Right atrium auricular region (tissue), 2 donors: Measurements from ENCODE around the gene PADI4. TPM values are rescaled to one million over a fixed set of nuclear protein-coding genes. Genes with fewer than 3 reads are reported as not detected.
"Not testable (repeated sequence)": the region's sequence is repeated elsewhere in the genome, so short reads cannot be mapped to it uniquely, and the experiment has no call there.

ENCODE experiments used
- DNase-seq: peaks from one replicate; pipeline ENCODE4 v3.0.0-alpha.2; 2019; ENCODE audit warnings: low spot score
- H3K27ac ChIP-seq, 2 donors: fragments of 200-600 bp; sonication (generic); 1 replicate in 1 of 2; 2 replicates in 1 of 2; pipeline ENCODE4 v1.5.1; 2016 to 2019
- H3K27me3 ChIP-seq, 2 donors: fragments of 200-600 bp; sonication (generic); one replicate each; pipeline versions ENCODE4 v1.5.1 to v1.6.0; 2017 to 2019
- H3K36me3 ChIP-seq: fragments of 200-600 bp; sonication (generic); one replicate; pipeline ENCODE4 v1.5.1; 2016
- H3K4me1 ChIP-seq, 2 donors: fragments of 200-600 bp; sonication (generic); one replicate each; pipeline versions ENCODE4 v1.5.1 to v1.6.0; 2017 to 2019
- H3K4me3 ChIP-seq, 2 donors: fragments of 200-600 bp; sonication (generic); 1 replicate in 1 of 2; 2 replicates in 1 of 2; pipeline ENCODE4 v1.5.1; 2017 to 2019; ENCODE audit warnings: mild to moderate bottlenecking in 1 of 2, moderate library complexity in 1 of 2
- H3K9me3 ChIP-seq, 2 donors: fragments of 200-600 bp; sonication (generic); one replicate each; pipeline ENCODE4 v1.5.1; 2019
- CTCF ChIP-seq, 2 donors: fragments of 200-600 bp; sonication (generic); IDR thresholded peaks; one replicate each; pipeline ENCODE4 v1.5.1; 2019; ENCODE audit warnings: antibody characterized with exemption in 2 of 2
- total RNA-seq, 2 donors: library from RNA; depleted of rRNA; stranded (reverse); fragments of >200 nt; gene quantifications; one replicate each; pipeline ENCODE4 v1.1.0, GENCODE V29; 2016

The PADI4 gene
- total RNA-seq, 2 donors from 2014 or later = 0.19 to 0.31 TPM

DNA sequence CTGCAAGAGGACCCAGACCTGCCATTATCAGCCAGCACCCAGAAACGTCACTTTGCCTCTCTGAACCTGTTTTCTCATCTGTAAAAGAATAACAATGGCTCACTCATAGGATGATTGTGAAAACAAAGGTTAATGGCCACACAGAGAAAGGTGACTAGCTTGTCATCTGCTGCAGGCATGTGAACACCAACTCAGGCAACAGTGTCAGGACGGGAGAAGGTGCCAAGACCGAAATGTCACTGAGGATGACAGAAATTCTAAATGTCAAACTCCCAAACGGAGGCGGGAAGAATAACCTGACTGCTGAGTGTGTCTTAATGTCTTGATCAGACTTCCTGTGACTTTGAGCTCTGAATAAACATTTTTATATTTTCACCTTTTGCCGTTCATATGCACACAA, 10.3 kb downstream of the PADI4 start:
- no peak for DNase-seq
- Histone ChIP-seq H3K27me3 (no peaks in the 10 kb centered on the region), H3K4me3 (no peak overlapping the region), H3K9me3 (peaks cover 0 to 7% of the 10 kb centered on the region in 2 donors), H3K4me1 (no peaks in the 10 kb centered on the region), H3K36me3 (no peaks in the 10 kb centered on the region), H3K27ac (no peak overlapping the region)
- TF ChIP-seq CTCF (IDR thresholded peaks at IDR 0.05) = no peak

GRCh38 chr1:17319561-17320350, 11.8 kb downstream of the PADI4 start:
- H3K36me3 ChIP-seq = no peaks in the 10 kb centered on the region
- H3K4me1 ChIP-seq = no peaks in the 10 kb centered on the region
- no peaks in the 10 kb centered on the region for H3K27me3 ChIP-seq
- DNase-seq = no peak
- no peak overlapping the region for H3K4me3 ChIP-seq
- no peak overlapping the region for H3K27ac ChIP-seq
- no peak for TF ChIP-seq CTCF (IDR thresholded peaks at IDR 0.05)
- H3K9me3 ChIP-seq = peaks cover 0 to 7% of the 10 kb centered on the region in 2 donors

GRCh38 chr1:17321857-17322390, 13.9 kb downstream of the PADI4 start:
- H3K4me1 ChIP-seq, H3K27ac ChIP-seq, DNase-seq, H3K9me3 ChIP-seq, H3K27me3 ChIP-seq, H3K36me3 ChIP-seq, H3K4me3 ChIP-seq: not testable (repeated sequence)

GRCh38 chr1:17328855-17329254, 20.9 kb downstream of the PADI4 start:
- Histone ChIP-seq H3K4me1 (no peaks in the 10 kb centered on the region), H3K27ac (no peak overlapping the region), H3K27me3 (no peaks in the 10 kb centered on the region), H3K9me3 (no peaks in the 10 kb centered on the region), H3K36me3 (no peaks in the 10 kb centered on the region), H3K4me3 (no peak overlapping the region)
- no peak for DNase-seq
- no peak for TF ChIP-seq CTCF (IDR thresholded peaks at IDR 0.05)

GRCh38 chr1:17329610-17330009, 21.6 kb downstream of the PADI4 start:
- DNase-seq = no peak

More at GRCh38 chr1:17329610-17330009, 21.6 kb downstream of the PADI4 start:
- no peak for TF ChIP-seq CTCF (IDR thresholded peaks at IDR 0.05)
- H3K36me3 ChIP-seq = no peaks in the 10 kb centered on the region
- H3K4me3 ChIP-seq = no peak overlapping the region
- H3K27me3 ChIP-seq = no peaks in the 10 kb centered on the region
- H3K4me1 ChIP-seq = no peaks in the 10 kb centered on the region
- H3K27ac ChIP-seq = no peak overlapping the region
- no peaks in the 10 kb centered on the region for H3K9me3 ChIP-seq
